ENCODE results near the gene LDB3.
A peak's percentile ranks its signal among the peaks of the same experiment; 100 is the strongest.

LDB3 gene

GRCh38 chr10:86782701-86783418 lies 114.5 kb downstream of the LDB3 start:
- H3K4me3 ChIP-seq (ENCODE audit: low read length): no peak overlapping the region
- DNase-seq (ENCODE audit: low read depth): no peak
- TF ChIP-seq, protein P1, sequence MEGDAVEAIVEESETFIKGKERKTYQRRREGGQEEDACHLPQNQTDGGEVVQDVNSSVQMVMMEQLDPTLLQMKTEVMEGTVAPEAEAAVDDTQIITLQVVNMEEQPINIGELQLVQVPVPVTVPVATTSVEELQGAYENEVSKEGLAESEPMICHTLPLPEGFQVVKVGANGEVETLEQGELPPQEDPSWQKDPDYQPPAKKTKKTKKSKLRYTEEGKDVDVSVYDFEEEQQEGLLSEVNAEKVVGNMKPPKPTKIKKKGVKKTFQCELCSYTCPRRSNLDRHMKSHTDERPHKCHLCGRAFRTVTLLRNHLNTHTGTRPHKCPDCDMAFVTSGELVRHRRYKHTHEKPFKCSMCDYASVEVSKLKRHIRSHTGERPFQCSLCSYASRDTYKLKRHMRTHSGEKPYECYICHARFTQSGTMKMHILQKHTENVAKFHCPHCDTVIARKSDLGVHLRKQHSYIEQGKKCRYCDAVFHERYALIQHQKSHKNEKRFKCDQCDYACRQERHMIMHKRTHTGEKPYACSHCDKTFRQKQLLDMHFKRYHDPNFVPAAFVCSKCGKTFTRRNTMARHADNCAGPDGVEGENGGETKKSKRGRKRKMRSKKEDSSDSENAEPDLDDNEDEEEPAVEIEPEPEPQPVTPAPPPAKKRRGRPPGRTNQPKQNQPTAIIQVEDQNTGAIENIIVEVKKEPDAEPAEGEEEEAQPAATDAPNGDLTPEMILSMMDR (IDR thresholded peaks at IDR 0.05; ENCODE audit: insufficient read depth, low read depth, low read length, missing control alignments): no peak

DNA sequence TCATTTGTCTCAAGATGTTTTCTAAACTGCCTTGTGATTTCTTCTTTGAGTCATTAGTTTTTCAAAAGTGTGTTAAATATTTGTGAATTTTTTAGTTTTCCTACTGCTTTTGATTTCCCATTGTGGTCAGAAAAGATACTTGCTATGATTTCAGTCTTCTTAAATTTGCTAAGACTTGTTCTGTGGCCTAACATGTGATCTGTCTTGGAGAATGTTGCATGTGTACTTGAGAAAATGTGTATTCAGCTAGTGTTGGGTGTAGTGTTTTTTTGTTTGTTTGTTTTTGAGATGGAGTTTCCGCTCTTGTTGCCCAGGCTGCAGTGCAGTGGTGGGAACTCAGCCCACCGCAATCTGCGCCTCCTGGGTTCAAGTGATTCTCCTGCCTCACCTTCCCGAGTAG lies 116.7 kb downstream of the LDB3 start:
- TF ChIP-seq, protein P1 (IDR thresholded peaks at IDR 0.05; ENCODE audit: insufficient read depth, low read depth, low read length, missing control alignments): no peak
- DNase-seq (ENCODE audit: low read depth): peak; percentile 10
- H3K4me3 ChIP-seq (ENCODE audit: low read length): no peak overlapping the region
